ENCODE results near the gene SLC1A2. TPM values are rescaled to one million over a fixed set of nuclear protein-coding genes. Genes with fewer than 3 reads are reported as not detected.

SLC1A2 gene
- total RNA-seq, 1 experiment from 2014 or later, result 0.25 TPM

DNA sequence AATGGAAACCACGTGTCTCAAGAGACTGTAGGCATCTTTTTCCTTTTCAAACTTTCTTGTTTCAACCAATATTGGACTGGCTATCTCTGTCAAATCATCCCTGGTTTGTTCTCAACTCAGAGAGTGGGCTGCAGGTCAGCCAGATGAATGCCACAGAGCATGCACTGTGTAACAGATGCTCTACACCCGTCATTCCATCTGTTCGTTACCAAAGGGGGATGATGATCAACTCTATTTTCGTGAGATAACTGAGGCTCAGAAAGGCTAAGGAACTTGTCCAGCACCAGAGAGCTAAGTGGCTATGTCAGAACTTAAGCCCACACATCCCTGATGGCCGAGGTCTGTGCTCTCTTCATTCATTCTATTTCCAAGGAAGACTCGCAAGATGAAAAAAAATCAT lies 42.1 kb downstream of the SLC1A2 start:
- ChIA-PET CTCF (no interaction called here), RAD21 (ENCODE audit: low non-redundant PET in 1 of 2, low total read pairs in 2 of 2, uncharacterized antibody in 2 of 2, unreplicated experiment in 2 of 2) (no interaction called here), POLR2A (no interaction called here)
- Histone ChIP-seq H3K36me3 (ENCODE audit: control insufficient read depth in 1 of 2, insufficient read depth in 2 of 2, low read length in 2 of 2) (no peaks in the 10 kb centered on the region), H3K4me3 (replicated peaks in 1 of 2; ENCODE audit: low read depth in 1 of 2, low read length in 2 of 2) (no peak overlapping the region), H4K20me1 (ENCODE audit: insufficient read depth) (no peaks in the 10 kb centered on the region), H3K9ac (ENCODE audit: low read length) (no peak overlapping the region), H3K4me1 (ENCODE audit: control insufficient read depth in 1 of 2, insufficient read depth in 2 of 2, low read length in 2 of 2) (peaks cover 8 to 18% of the 10 kb centered on the region in 2 experiments; a peak in 3 of 4 replicates), H3K9me2 (ENCODE audit: insufficient read depth) (no peaks in the 10 kb centered on the region), H3K9me3 (ENCODE audit: control insufficient read depth in 1 of 2, insufficient read depth in 1 of 2, low read depth in 1 of 2, low read length in 2 of 2) (no peaks in the 10 kb centered on the region), H3K79me2 (ENCODE audit: insufficient read depth, low read length) (no peaks in the 10 kb centered on the region), H3K27me3 (ENCODE audit: insufficient read depth, low read length) (no peaks in the 10 kb centered on the region), H3K4me2 (ENCODE audit: low read length) (no peak overlapping the region), H2AFZ (ENCODE audit: low read depth, low read length, poor library complexity, severe bottlenecking) (no peak overlapping the region), H3K27ac (ENCODE audit: low read depth, low read length) (no peak overlapping the region)
- intact Hi-C loops (cut with micrococcal nuclease), result no loop called here
- TF ChIP-seq FOSL1 (IDR thresholded peaks at IDR 0.05; ENCODE audit: low read depth), result no peak
- TF ChIP-seq, protein P1, sequence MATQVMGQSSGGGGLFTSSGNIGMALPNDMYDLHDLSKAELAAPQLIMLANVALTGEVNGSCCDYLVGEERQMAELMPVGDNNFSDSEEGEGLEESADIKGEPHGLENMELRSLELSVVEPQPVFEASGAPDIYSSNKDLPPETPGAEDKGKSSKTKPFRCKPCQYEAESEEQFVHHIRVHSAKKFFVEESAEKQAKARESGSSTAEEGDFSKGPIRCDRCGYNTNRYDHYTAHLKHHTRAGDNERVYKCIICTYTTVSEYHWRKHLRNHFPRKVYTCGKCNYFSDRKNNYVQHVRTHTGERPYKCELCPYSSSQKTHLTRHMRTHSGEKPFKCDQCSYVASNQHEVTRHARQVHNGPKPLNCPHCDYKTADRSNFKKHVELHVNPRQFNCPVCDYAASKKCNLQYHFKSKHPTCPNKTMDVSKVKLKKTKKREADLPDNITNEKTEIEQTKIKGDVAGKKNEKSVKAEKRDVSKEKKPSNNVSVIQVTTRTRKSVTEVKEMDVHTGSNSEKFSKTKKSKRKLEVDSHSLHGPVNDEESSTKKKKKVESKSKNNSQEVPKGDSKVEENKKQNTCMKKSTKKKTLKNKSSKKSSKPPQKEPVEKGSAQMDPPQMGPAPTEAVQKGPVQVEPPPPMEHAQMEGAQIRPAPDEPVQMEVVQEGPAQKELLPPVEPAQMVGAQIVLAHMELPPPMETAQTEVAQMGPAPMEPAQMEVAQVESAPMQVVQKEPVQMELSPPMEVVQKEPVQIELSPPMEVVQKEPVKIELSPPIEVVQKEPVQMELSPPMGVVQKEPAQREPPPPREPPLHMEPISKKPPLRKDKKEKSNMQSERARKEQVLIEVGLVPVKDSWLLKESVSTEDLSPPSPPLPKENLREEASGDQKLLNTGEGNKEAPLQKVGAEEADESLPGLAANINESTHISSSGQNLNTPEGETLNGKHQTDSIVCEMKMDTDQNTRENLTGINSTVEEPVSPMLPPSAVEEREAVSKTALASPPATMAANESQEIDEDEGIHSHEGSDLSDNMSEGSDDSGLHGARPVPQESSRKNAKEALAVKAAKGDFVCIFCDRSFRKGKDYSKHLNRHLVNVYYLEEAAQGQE (IDR thresholded peaks at IDR 0.05; ENCODE audit: low read depth), result no peak
- no peak for TF ChIP-seq EZH2phosphoT487 (IDR thresholded peaks at IDR 0.05; ENCODE audit: borderline replicate concordance)
- DNase-seq (ENCODE audit: low read depth, low spot score) (no peak), ATAC-seq (no peak)
- no TSS peak for BruUV-seq (replicated peaks)

DNA sequence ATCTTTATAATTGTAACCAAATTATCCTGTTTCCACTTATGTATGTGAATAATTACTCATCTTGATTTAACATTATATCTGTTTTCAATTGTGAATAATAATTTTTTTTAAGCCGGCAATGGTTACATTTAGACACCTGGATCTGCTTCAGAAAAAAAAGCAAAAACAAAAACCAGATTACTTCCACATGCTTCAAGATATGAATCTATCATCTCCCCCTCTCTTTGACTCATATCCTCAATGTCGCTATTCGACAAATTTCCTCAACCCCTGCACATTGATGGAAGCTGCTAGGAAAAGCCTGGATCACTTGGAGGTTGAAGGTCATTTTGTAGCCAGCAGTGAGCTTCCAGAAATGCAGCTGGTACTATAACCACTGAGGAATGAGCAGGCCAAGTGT lies 42.7 kb downstream of the SLC1A2 start:
- TF ChIP-seq SRF (IDR thresholded peaks at IDR 0.05; ENCODE audit: low read depth), result no peak
- no peak for TF ChIP-seq YY1 (IDR thresholded peaks at IDR 0.05; ENCODE audit: extremely low read depth, insufficient replicate concordance, low read depth, low read length)
- TF ChIP-seq, protein P1 (IDR thresholded peaks at IDR 0.05; ENCODE audit: low read depth), result no peak
- TF ChIP-seq SP1 (IDR thresholded peaks at IDR 0.05; ENCODE audit: low read depth), result no peak
- TF ChIP-seq JUND (IDR thresholded peaks at IDR 0.05), result no peak
- no peak for TF ChIP-seq CEBPB (IDR thresholded peaks at IDR 0.05; ENCODE audit: low read depth)
- no peak for TF ChIP-seq EZH2 (IDR thresholded peaks at IDR 0.05)
- DNase-seq (ENCODE audit: low read depth, low spot score) (no peak), ATAC-seq (no peak)
- no peaks in the 10 kb centered on the region for H4K20me1 ChIP-seq (ENCODE audit: insufficient read depth)
- H3K79me2 ChIP-seq (ENCODE audit: insufficient read depth, low read length), result no peaks in the 10 kb centered on the region
- H3K9me2 ChIP-seq (ENCODE audit: insufficient read depth), result no peaks in the 10 kb centered on the region
- no peak overlapping the region for H2AFZ ChIP-seq (ENCODE audit: low read depth, low read length, poor library complexity, severe bottlenecking)
- RAD21 ChIA-PET (ENCODE audit: low non-redundant PET in 1 of 2, low total read pairs in 2 of 2, uncharacterized antibody in 2 of 2, unreplicated experiment in 2 of 2), result no interaction called here
- H3K9me3 ChIP-seq (ENCODE audit: control insufficient read depth in 1 of 2, insufficient read depth in 1 of 2, low read depth in 1 of 2, low read length in 2 of 2), result no peaks in the 10 kb centered on the region
- H3K9ac ChIP-seq (ENCODE audit: low read length), result no peak overlapping the region
- no peak overlapping the region for H3K4me2 ChIP-seq (ENCODE audit: low read length)
- no peaks in the 10 kb centered on the region for H3K27me3 ChIP-seq (ENCODE audit: insufficient read depth, low read length)
- H3K27ac ChIP-seq (ENCODE audit: low read depth, low read length), result no peak overlapping the region
- POLR2A ChIA-PET, result no interaction called here
- no peaks in the 10 kb centered on the region for H3K36me3 ChIP-seq (ENCODE audit: control insufficient read depth in 1 of 2, insufficient read depth in 2 of 2, low read length in 2 of 2)
- H3K4me3 ChIP-seq (replicated peaks in 1 of 2; ENCODE audit: low read depth in 1 of 2, low read length in 2 of 2), result no peak overlapping the region
- peaks cover 8 to 18% of the 10 kb centered on the region in 2 experiments; a peak in 3 of 4 replicates for H3K4me1 ChIP-seq (ENCODE audit: control insufficient read depth in 1 of 2, insufficient read depth in 2 of 2, low read length in 2 of 2)
- intact Hi-C loops (cut with micrococcal nuclease), result no loop called here
- CTCF ChIA-PET, result no interaction called here
- BruUV-seq (replicated peaks), result no TSS peak

All from HCT116 (cell line).